NOMO-1 treated with DMSO at 0.1 percent for 48 hours (cell line): ENCODE results near the gene ITIH3.

Experiments
- DNase-seq: peaks from one replicate; lab custom pipeline; 2025; ENCODE audit not compliant: unreplicated experiment; lab: John Stamatoyannopoulos, UW

Gene ITIH3

GRCh38 chr3:52792961-52793695 is 1.5 kb upstream of the ITIH3 start:
- DNase-seq: no peak

GRCh38 chr3:52793702-52794611 is 639 bp upstream of the ITIH3 start:
- no peak for DNase-seq

GRCh38 chr3:52795298-52795900 is 803 bp downstream of the ITIH3 start:
- no peak for DNase-seq

GRCh38 chr3:52796411-52796810 is 1.8 kb downstream of the ITIH3 start:
- no peak for DNase-seq

GRCh38 chr3:52798376-52798977 is 3.9 kb downstream of the ITIH3 start:
- no peak for DNase-seq

GRCh38 chr3:52798978-52799476 is 4.4 kb downstream of the ITIH3 start:
- DNase-seq: no peak

GRCh38 chr3:52800079-52800478 is 5.5 kb downstream of the ITIH3 start:
- no peak for DNase-seq

- DNase-seq: no peak
These were observed 7.2 kb downstream of the ITIH3 start for GRCh38 chr3:52801839-52802238.

GRCh38 chr3:52805270-52806039 is 10.9 kb downstream of the ITIH3 start:
- no peak for DNase-seq

GRCh38 chr3:52809149-52809548 is 14.6 kb downstream of the ITIH3 start:
- no peak for DNase-seq

- no peak for DNase-seq
These were observed 15.2 kb downstream of the ITIH3 start for GRCh38 chr3:52809662-52810377.

GRCh38 chr3:52810923-52811322 is 16.3 kb downstream of the ITIH3 start:
- DNase-seq: no peak

- no peak for DNase-seq
These were observed 16.9 kb downstream of the ITIH3 start for GRCh38 chr3:52811452-52812011.

GRCh38 chr3:52813810-52814209 is 19.2 kb downstream of the ITIH3 start:
- DNase-seq: no peak

- no peak for DNase-seq
These were observed 21.6 kb downstream of the ITIH3 start for GRCh38 chr3:52816199-52816598.

- DNase-seq: no peak
These were observed 22.1 kb downstream of the ITIH3 start for GRCh38 chr3:52816654-52817053.

GRCh38 chr3:52817221-52817620 is 22.6 kb downstream of the ITIH3 start:
- DNase-seq: no peak

- no peak for DNase-seq
These were observed 23.3 kb downstream of the ITIH3 start for GRCh38 chr3:52817860-52818259.

- DNase-seq: no peak
These were observed 25.3 kb downstream of the ITIH3 start for GRCh38 chr3:52819936-52820335.
